Bronchial epithelial cell (primary cell): Measurements from ENCODE around the gene KANK4. TPM values are rescaled to one million over a fixed set of nuclear protein-coding genes. Genes with fewer than 3 reads are reported as not detected.

ENCODE experiments used
- DNase-seq: peaks from one replicate; pipeline ENCODE4 v3.0.0-alpha.2; 2010; ENCODE audit warnings: low read depth
- FAIRE-seq: peaks from 2 replicates; lab custom pipeline; 2011; peaks lifted over from hg19 to GRCh38; lab: Jason Lieb, UNC
- H3K27me3 ChIP-seq: 2 replicates; pipeline ENCODE4 v1.5.1; 2011; ENCODE audit warnings: low read length; ENCODE audit not compliant: control insufficient read depth, insufficient read depth
- H3K36me3 ChIP-seq: 2 replicates; pipeline ENCODE4 v1.5.1; 2011; ENCODE audit warnings: low read length; ENCODE audit not compliant: control insufficient read depth, insufficient read depth
- H3K4me3 ChIP-seq: 2 replicates; pipeline ENCODE4 v1.5.1; 2011; ENCODE audit warnings: mild to moderate bottlenecking, low read depth, low read length, control low read depth
- total RNA-seq: library from RNA; depleted of rRNA; stranded (reverse); fragments of >200 nt; gene quantifications from 2 replicates; pipeline ENCODE4 v1.2.1, GENCODE V29; 2014
- TF ChIP-seq, protein P1 (sequence below): IDR thresholded peaks from 2 replicates; pipeline ENCODE4 v1.5.1; 2011; ENCODE audit warnings: mild to moderate bottlenecking, moderate library complexity, low read length, control low read depth, inconsistent platforms; ENCODE audit not compliant: insufficient read depth, severe bottlenecking

KANK4 gene
- total RNA-seq, 1 donor from 2014 or later, result 0.26 TPM

- TF ChIP-seq, protein P1, sequence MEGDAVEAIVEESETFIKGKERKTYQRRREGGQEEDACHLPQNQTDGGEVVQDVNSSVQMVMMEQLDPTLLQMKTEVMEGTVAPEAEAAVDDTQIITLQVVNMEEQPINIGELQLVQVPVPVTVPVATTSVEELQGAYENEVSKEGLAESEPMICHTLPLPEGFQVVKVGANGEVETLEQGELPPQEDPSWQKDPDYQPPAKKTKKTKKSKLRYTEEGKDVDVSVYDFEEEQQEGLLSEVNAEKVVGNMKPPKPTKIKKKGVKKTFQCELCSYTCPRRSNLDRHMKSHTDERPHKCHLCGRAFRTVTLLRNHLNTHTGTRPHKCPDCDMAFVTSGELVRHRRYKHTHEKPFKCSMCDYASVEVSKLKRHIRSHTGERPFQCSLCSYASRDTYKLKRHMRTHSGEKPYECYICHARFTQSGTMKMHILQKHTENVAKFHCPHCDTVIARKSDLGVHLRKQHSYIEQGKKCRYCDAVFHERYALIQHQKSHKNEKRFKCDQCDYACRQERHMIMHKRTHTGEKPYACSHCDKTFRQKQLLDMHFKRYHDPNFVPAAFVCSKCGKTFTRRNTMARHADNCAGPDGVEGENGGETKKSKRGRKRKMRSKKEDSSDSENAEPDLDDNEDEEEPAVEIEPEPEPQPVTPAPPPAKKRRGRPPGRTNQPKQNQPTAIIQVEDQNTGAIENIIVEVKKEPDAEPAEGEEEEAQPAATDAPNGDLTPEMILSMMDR, result no peak
- H3K36me3 ChIP-seq, result no peaks in the 10 kb centered on the region
- FAIRE-seq, result no peak
- no peak for DNase-seq
- no peaks in the 10 kb centered on the region for H3K27me3 ChIP-seq
- H3K4me3 ChIP-seq, result no peak overlapping the region
These were observed 35.9 kb upstream of the KANK4 start for GRCh38 chr1:62355095-62355494.

DNA sequence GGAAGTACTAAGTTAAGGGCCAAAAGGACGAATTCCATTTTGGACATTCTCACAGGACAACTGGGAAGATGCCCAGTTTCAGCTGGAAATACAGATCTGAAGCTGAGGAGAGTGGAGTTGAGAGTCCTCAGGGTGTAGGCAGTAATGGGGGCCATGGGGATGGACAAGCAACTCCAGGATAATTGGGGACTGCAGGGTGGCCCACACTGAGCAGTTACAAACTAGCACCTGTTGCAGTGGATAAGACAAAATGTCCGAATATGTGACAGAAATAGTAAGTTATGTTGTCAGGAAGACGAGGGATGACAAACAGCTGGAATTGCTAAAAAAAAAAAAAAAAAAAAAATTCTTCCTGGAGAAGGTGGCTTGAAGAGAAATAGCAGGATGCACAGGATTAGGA lies 34.6 kb upstream of the KANK4 start:
- TF ChIP-seq, protein P1, result no peak
- no peaks in the 10 kb centered on the region for H3K36me3 ChIP-seq
- H3K27me3 ChIP-seq, result no peaks in the 10 kb centered on the region
- DNase-seq (no peak), FAIRE-seq (no peak)
- no peak overlapping the region for H3K4me3 ChIP-seq

DNA sequence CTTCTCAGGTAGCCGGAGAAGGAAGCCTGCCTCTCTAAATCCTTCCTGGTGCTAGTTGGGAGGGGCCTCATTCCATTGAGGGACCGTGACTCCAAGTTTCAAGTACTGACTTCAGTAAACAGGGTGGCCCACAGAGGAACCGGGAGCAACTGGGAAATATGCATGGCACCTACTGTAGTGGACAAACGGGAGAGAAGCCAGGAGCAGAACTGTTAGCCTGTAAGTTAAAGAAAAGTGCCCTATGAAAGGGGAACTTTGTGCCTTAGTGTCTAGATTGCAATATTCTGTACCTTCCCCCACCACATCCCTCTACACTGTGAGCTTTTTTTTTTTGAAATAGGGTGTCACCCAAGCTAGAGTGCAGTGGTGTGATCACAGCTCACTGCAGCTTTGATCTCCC lies 33.2 kb upstream of the KANK4 start:
- no peaks in the 10 kb centered on the region for H3K27me3 ChIP-seq
- FAIRE-seq (no peak), DNase-seq (no peak)
- no peak overlapping the region for H3K4me3 ChIP-seq
- H3K36me3 ChIP-seq, result no peaks in the 10 kb centered on the region
- TF ChIP-seq, protein P1, result no peak

- FAIRE-seq, result no peak
- no peak overlapping the region for H3K4me3 ChIP-seq
These were observed 30.4 kb upstream of the KANK4 start for GRCh38 chr1:62349470-62350233.

DNA sequence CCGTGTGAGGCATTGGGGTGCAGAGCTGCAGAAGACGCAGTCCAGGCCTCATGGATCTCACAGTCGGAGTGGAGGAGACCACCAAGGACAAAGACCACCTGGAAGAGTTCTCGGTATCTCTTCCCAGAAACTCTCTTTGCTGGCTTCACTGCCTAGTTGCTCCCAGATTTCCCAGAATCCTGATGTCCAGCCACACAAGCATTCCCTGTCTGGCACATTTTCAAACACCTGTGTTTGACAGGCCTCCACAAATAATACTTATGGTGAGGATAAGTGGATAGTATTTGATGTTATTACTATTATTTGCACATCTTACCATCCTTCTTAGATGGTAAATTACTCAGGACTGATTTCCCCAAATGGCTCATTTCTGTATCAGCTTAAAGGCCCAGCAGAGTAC lies 27.7 kb upstream of the KANK4 start:
- Histone ChIP-seq H3K36me3 (no peaks in the 10 kb centered on the region), H3K27me3 (no peaks in the 10 kb centered on the region), H3K4me3 (no peak overlapping the region)
- DNase-seq (no peak), FAIRE-seq (no peak)
- TF ChIP-seq, protein P1, result no peak

More at GRCh38 chr1:62349470-62350233, 30.4 kb upstream of the KANK4 start:
- Histone ChIP-seq H3K27me3 (no peaks in the 10 kb centered on the region), H3K36me3 (no peaks in the 10 kb centered on the region)
- no peak for DNase-seq
- TF ChIP-seq, protein P1, result no peak
